MM.1S (cell line): Measurements from ENCODE around the gene GNLY.

Experiments used
- DNase-seq: peaks from one replicate; pipeline ENCODE4 v3.0.0-alpha.2; 2015
- H2AFZ ChIP-seq: fragments of 300-600 bp; sonication (generic); 2 replicates; pipeline ENCODE4 v1.6.0; 2016; ENCODE audit warnings: antibody characterized with exemption, low read length
- H3F3A ChIP-seq: fragments of 300-600 bp; sonication (generic); 2 replicates; pipeline ENCODE4 v1.6.1; 2016; ENCODE audit warnings: mild to moderate bottlenecking, antibody characterized with exemption, low read length, moderate library complexity, mixed read lengths; ENCODE audit not compliant: insufficient read depth
- H3K27ac ChIP-seq: fragments of 300-600 bp; sonication (generic); 2 replicates; pipeline ENCODE4 v1.5.1; 2016; ENCODE audit warnings: mild to moderate bottlenecking, low read length
- H3K27me3 ChIP-seq: fragments of 300-600 bp; sonication (generic); replicated peaks from 2 replicates; pipeline ENCODE4 v1.6.0; 2016; ENCODE audit warnings: low read length; ENCODE audit not compliant: insufficient read depth
- H3K36me3 ChIP-seq: fragments of 300-600 bp; sonication (generic); replicated peaks from 2 replicates; pipeline ENCODE4 v1.6.1; 2016; ENCODE audit warnings: mild to moderate bottlenecking, low read length, mixed read lengths; ENCODE audit not compliant: insufficient read depth
- H3K4me1 ChIP-seq: fragments of 300-600 bp; sonication (generic); 2 replicates; pipeline ENCODE4 v1.6.1; 2016; ENCODE audit warnings: low read length, mixed read lengths
- H3K4me2 ChIP-seq: fragments of 300-600 bp; sonication (generic); 2 replicates; pipeline ENCODE4 v1.6.0; 2016; ENCODE audit warnings: low read depth, low read length
- H3K4me3 ChIP-seq: fragments of 300-600 bp; sonication (generic); 2 replicates; pipeline ENCODE4 v1.5.1; 2016; ENCODE audit warnings: low read length, mixed read lengths
- H3K79me2 ChIP-seq: fragments of 300-600 bp; sonication (generic); 2 replicates; pipeline ENCODE4 v1.6.1; 2016; ENCODE audit warnings: mixed run types, low read length, mixed read lengths
- H3K9ac ChIP-seq: fragments of 300-600 bp; sonication (generic); 2 replicates; pipeline ENCODE4 v1.6.1; 2016; ENCODE audit warnings: low read length, mixed read lengths
- H3K9me2 ChIP-seq: fragments of 300-600 bp; sonication (generic); replicated peaks from 2 replicates; pipeline ENCODE4 v1.6.1; 2016; ENCODE audit warnings: mild to moderate bottlenecking, low read length, mixed read lengths; ENCODE audit not compliant: insufficient read depth
- H3K9me3 ChIP-seq: fragments of 300-600 bp; sonication (generic); replicated peaks from 2 replicates; pipeline ENCODE4 v1.6.1; 2016; ENCODE audit warnings: mild to moderate bottlenecking, low read length, mixed read lengths; ENCODE audit not compliant: insufficient read depth
- H4K20me1 ChIP-seq: fragments of 300-600 bp; sonication (generic); 2 replicates; pipeline ENCODE4 v1.6.1; 2016; ENCODE audit warnings: mild to moderate bottlenecking, low read length, moderate library complexity, mixed read lengths; ENCODE audit not compliant: insufficient read depth
- EZH2 ChIP-seq: fragments of 300-600 bp; sonication (generic); optimal IDR thresholded peaks from 2 replicates; pipeline ENCODE3; 2017; ENCODE audit warnings: low read depth, mild to moderate bottlenecking, antibody characterized with exemption, low read length, mixed read lengths
- EZH2phosphoT487 ChIP-seq: fragments of 300-600 bp; sonication (generic); IDR thresholded peaks from 2 replicates; pipeline ENCODE4 v1.6.1; 2018; ENCODE audit warnings: antibody characterized with exemption, low read length
- TF ChIP-seq, protein P1 (sequence below): fragments of 300-600 bp; sonication (generic); IDR thresholded peaks from 2 replicates; pipeline ENCODE4 v1.5.1; 2016; ENCODE audit warnings: antibody characterized with exemption, low read length, mixed read lengths

GNLY gene

GRCh38 chr2:85705680-85706039 is 11.5 kb downstream of the GNLY start:
- peaks cover 11% of the 10 kb centered on the region for H3F3A ChIP-seq
- no peaks in the 10 kb centered on the region for H3K9me3 ChIP-seq
- DNase-seq, result no peak
- no peaks in the 10 kb centered on the region for H4K20me1 ChIP-seq
- peak overlapping the region; percentile 93 for H3K27ac ChIP-seq
- TF ChIP-seq, protein P1, sequence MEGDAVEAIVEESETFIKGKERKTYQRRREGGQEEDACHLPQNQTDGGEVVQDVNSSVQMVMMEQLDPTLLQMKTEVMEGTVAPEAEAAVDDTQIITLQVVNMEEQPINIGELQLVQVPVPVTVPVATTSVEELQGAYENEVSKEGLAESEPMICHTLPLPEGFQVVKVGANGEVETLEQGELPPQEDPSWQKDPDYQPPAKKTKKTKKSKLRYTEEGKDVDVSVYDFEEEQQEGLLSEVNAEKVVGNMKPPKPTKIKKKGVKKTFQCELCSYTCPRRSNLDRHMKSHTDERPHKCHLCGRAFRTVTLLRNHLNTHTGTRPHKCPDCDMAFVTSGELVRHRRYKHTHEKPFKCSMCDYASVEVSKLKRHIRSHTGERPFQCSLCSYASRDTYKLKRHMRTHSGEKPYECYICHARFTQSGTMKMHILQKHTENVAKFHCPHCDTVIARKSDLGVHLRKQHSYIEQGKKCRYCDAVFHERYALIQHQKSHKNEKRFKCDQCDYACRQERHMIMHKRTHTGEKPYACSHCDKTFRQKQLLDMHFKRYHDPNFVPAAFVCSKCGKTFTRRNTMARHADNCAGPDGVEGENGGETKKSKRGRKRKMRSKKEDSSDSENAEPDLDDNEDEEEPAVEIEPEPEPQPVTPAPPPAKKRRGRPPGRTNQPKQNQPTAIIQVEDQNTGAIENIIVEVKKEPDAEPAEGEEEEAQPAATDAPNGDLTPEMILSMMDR, result no peak
- no peak for TF ChIP-seq EZH2
- TF ChIP-seq EZH2phosphoT487, result no peak
- H3K27me3 ChIP-seq, result no peaks in the 10 kb centered on the region
- H3K4me3 ChIP-seq, result no peak overlapping the region
- peak overlapping the region; percentile 55 for H3K9ac ChIP-seq
- H3K4me2 ChIP-seq, result peak overlapping the region; percentile 47; the same call in 1 of the 2 replicates
- no peaks in the 10 kb centered on the region for H3K9me2 ChIP-seq
- 0 out of 2 replicates have a peak overlapping the region, but pooled peaks have one; percentile 52 for H2AFZ ChIP-seq
- no peaks in the 10 kb centered on the region for H3K36me3 ChIP-seq
- H3K79me2 ChIP-seq, result no peaks in the 10 kb centered on the region
- H3K4me1 ChIP-seq, result peaks cover 63% of the 10 kb centered on the region

GRCh38 chr2:85706063-85706462 is 11.9 kb downstream of the GNLY start:
- peaks cover 11% of the 10 kb centered on the region for H3F3A ChIP-seq
- no peaks in the 10 kb centered on the region for H3K9me2 ChIP-seq
- TF ChIP-seq, protein P1, result no peak
- TF ChIP-seq EZH2 (no peak), EZH2phosphoT487 (no peak)
- H3K36me3 ChIP-seq, result no peaks in the 10 kb centered on the region
- H3K9ac ChIP-seq, result no peak overlapping the region
- no peaks in the 10 kb centered on the region for H3K79me2 ChIP-seq
- no peak overlapping the region for H2AFZ ChIP-seq
- H3K4me2 ChIP-seq, result no peak overlapping the region
- DNase-seq, result no peak
- no peaks in the 10 kb centered on the region for H3K27me3 ChIP-seq
- peak overlapping the region; percentile 93; the same call in 1 of the 2 replicates for H3K27ac ChIP-seq
- H4K20me1 ChIP-seq, result no peaks in the 10 kb centered on the region
- no peaks in the 10 kb centered on the region for H3K9me3 ChIP-seq
- no peak overlapping the region for H3K4me3 ChIP-seq
- peaks cover 67% of the 10 kb centered on the region for H3K4me1 ChIP-seq

- Histone ChIP-seq H4K20me1 (no peaks in the 10 kb centered on the region), H3K9me2 (no peaks in the 10 kb centered on the region), H3K4me3 (no peak overlapping the region), H3K4me2 (peak overlapping the region; percentile 20; the same call in 1 of the 2 replicates), H3K4me1 (peaks cover 67% of the 10 kb centered on the region), H2AFZ (peak overlapping the region; percentile 29; the same call in 1 of the 2 replicates), H3K27ac (no peak overlapping the region), H3K9me3 (no peaks in the 10 kb centered on the region), H3K36me3 (no peaks in the 10 kb centered on the region), H3K9ac (no peak overlapping the region), H3F3A (peaks cover 11% of the 10 kb centered on the region), H3K27me3 (no peaks in the 10 kb centered on the region), H3K79me2 (no peaks in the 10 kb centered on the region)
- TF ChIP-seq EZH2phosphoT487 (no peak), EZH2 (no peak)
- TF ChIP-seq, protein P1, result no peak
- no peak for DNase-seq
Observed at GRCh38 chr2:85706599-85707296, 12.6 kb downstream of the GNLY start.
